Left ventricle myocardium inferior (tissue), 1 donor: ENCODE results near the gene LDLRAD4. TPM values are rescaled to one million over a fixed set of nuclear protein-coding genes. Genes with fewer than 3 reads are reported as not detected.

ENCODE experiments used
- DNase-seq: peaks from one replicate; pipeline ENCODE4 v3.0.0-alpha.2; 2020
- H3K27ac ChIP-seq: fragments of 200-600 bp; replicated peaks from 2 replicates; pipeline ENCODE4 v1.8.0; 2021
- H3K27me3 ChIP-seq: fragments of 200-600 bp; 2 replicates; pipeline ENCODE4 v1.8.0; 2021; ENCODE audit warnings: low read depth
- H3K36me3 ChIP-seq: fragments of 200-600 bp; 2 replicates; pipeline ENCODE4 v1.8.0; 2021
- H3K4me1 ChIP-seq: fragments of 200-600 bp; 2 replicates; pipeline ENCODE4 v1.8.0; 2021
- H3K4me3 ChIP-seq: fragments of 200-600 bp; 2 replicates; pipeline ENCODE4 v1.8.0; 2021; ENCODE audit warnings: mild to moderate bottlenecking, moderate library complexity
- H3K9me3 ChIP-seq: fragments of 200-600 bp; replicated peaks from 2 replicates; pipeline ENCODE4 v1.8.0; 2021
- intact Hi-C: fragments of 100-400 bp; cut with micrococcal nuclease; formaldehyde crosslinking; loops from one replicate; pipeline ENCODE4 v1.11.0; 2022
- total RNA-seq: library from RNA; stranded (reverse); fragmentation: NEBNext Ultra II Directional; extraction: Animal tissue kit (Norgen Biotek cat#: 25700); gene quantifications from one replicate; pipeline ENCODE4 v1.2.1, GENCODE V29; 2021
- TF ChIP-seq, protein P1 (sequence below): fragments of 200-600 bp; IDR thresholded peaks from 2 replicates; pipeline ENCODE4 v1.8.0; 2021; ENCODE audit warnings: antibody characterized with exemption, mild to moderate bottlenecking, borderline replicate concordance
- donor health status: DM: no; HTN: yes; CAD: no; lungs with severe emphysema.

Gene LDLRAD4
- total RNA-seq, 1 donor from 2014 or later, result 43.3 TPM

GRCh38 chr18:13545514-13545913 is 327.0 kb downstream of the LDLRAD4 start:
- H3K4me3 ChIP-seq, result no peak overlapping the region
- H3K4me1 ChIP-seq, result peaks cover 72% of the 10 kb centered on the region
- no peaks in the 10 kb centered on the region for H3K9me3 ChIP-seq
- no peak for DNase-seq
- H3K27me3 ChIP-seq, result no peaks in the 10 kb centered on the region
- intact Hi-C loops, result no loop called here
- H3K36me3 ChIP-seq, result no peaks in the 10 kb centered on the region
- TF ChIP-seq, protein P1, sequence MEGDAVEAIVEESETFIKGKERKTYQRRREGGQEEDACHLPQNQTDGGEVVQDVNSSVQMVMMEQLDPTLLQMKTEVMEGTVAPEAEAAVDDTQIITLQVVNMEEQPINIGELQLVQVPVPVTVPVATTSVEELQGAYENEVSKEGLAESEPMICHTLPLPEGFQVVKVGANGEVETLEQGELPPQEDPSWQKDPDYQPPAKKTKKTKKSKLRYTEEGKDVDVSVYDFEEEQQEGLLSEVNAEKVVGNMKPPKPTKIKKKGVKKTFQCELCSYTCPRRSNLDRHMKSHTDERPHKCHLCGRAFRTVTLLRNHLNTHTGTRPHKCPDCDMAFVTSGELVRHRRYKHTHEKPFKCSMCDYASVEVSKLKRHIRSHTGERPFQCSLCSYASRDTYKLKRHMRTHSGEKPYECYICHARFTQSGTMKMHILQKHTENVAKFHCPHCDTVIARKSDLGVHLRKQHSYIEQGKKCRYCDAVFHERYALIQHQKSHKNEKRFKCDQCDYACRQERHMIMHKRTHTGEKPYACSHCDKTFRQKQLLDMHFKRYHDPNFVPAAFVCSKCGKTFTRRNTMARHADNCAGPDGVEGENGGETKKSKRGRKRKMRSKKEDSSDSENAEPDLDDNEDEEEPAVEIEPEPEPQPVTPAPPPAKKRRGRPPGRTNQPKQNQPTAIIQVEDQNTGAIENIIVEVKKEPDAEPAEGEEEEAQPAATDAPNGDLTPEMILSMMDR, result no peak
- no peak overlapping the region for H3K27ac ChIP-seq

DNA sequence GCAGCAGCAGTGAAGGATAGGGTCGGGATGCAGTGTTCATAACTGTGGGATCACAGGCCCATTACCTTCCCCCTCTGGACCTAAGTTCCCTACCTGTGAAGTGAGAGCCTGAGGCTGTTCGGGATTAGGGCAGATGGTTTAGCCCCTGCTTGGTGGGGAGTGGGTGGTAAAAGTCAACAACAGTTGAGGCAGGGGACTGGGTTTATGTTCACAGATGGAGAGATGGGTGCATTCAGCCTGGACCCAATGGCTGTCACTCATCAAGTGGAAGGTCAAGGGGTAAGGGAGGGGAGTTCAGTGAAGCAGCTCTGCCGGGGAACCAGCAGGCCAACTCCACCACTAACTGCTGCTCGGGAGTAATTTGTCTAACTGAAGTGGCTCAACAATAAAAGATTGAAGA is 327.4 kb downstream of the LDLRAD4 start:
- intact Hi-C loops, result no loop called here
- no peaks in the 10 kb centered on the region for H3K27me3 ChIP-seq
- DNase-seq, result no peak
- H3K4me3 ChIP-seq, result no peak overlapping the region
- H3K9me3 ChIP-seq, result no peaks in the 10 kb centered on the region
- H3K4me1 ChIP-seq, result peaks cover 72% of the 10 kb centered on the region
- TF ChIP-seq, protein P1, result no peak
- H3K27ac ChIP-seq, result no peak overlapping the region
- H3K36me3 ChIP-seq, result no peaks in the 10 kb centered on the region

DNA sequence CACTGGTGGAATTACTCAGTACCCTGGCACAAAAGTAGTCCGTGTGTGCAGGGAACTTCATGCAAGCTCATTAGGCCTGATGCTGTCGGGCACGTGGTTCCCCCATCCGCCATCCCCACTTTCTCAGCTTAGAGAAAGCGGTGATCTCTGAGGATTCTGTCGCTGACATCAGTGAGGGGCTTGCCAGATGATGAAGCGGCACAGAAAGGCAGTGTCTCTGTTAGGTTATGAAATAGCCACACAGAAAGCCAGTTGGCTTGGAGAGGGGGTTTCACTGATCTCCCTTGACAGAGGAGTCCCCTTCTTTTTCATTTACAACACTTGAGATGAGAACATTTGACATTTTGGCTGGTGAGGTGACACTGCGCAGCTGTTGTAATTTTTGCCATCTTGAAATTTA is 328.1 kb downstream of the LDLRAD4 start:
- peaks cover 72% of the 10 kb centered on the region for H3K4me1 ChIP-seq
- no peaks in the 10 kb centered on the region for H3K36me3 ChIP-seq
- DNase-seq, result no peak
- TF ChIP-seq, protein P1, result no peak
- no peak overlapping the region for H3K4me3 ChIP-seq
- intact Hi-C loops, result no loop called here
- no peaks in the 10 kb centered on the region for H3K27me3 ChIP-seq
- no peak overlapping the region for H3K27ac ChIP-seq
- H3K9me3 ChIP-seq, result no peaks in the 10 kb centered on the region

- Histone ChIP-seq H3K9me3 (no peaks in the 10 kb centered on the region), H3K27me3 (no peaks in the 10 kb centered on the region), H3K27ac (no peak overlapping the region), H3K36me3 (no peaks in the 10 kb centered on the region), H3K4me3 (no peak overlapping the region), H3K4me1 (peaks cover 72% of the 10 kb centered on the region)
- intact Hi-C loops, result no loop called here
- TF ChIP-seq, protein P1, result no peak
- DNase-seq, result no peak
These were observed 328.8 kb downstream of the LDLRAD4 start for GRCh38 chr18:13547347-13547746.

DNA sequence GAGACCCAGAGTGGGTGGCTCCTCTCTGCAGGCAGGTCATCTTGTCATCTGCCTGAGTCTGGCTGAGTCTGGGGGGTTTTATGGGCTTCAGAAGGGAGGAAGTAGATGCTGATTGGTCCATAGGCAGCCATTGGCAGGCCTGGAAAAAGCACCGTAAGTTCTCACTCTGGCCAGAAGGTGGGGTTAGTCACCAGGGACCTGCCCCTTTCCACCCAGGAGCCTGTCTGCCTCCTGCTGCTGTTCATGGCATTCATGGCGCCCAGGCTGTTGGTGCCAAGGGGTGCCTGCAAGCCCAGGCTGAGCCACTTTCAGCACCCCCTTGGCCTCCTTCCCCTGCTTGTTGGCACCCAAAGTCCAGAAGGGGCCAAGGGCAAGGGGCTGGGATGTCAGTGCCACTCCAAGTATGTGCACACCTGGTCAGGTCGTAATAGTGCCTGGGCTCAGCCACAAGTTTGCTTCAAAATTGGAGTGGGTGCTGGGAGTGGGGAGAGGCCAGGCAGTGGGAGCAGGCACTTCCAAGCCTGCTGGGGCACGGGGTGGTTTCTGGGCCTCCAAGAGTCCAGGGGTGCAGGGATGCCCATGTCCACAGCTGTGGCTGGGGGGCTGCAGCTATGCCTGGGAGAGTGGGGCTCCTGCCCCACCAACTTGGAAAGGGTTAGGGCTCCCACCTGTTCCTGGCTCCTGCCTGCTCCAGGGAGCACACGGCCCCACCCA is 329.7 kb downstream of the LDLRAD4 start:
- H3K9me3 ChIP-seq, result no peaks in the 10 kb centered on the region
- H3K4me3 ChIP-seq, result no peak overlapping the region
- peaks cover 66% of the 10 kb centered on the region for H3K4me1 ChIP-seq
- TF ChIP-seq, protein P1, result peak; percentile 17
- no peaks in the 10 kb centered on the region for H3K36me3 ChIP-seq
- H3K27ac ChIP-seq, result peak overlapping the region; percentile 81
- intact Hi-C loops, result no loop called here
- no peaks in the 10 kb centered on the region for H3K27me3 ChIP-seq
- DNase-seq, result no peak
